ENCODE results near the gene KCNQ4.

KCNQ4 gene

DNA sequence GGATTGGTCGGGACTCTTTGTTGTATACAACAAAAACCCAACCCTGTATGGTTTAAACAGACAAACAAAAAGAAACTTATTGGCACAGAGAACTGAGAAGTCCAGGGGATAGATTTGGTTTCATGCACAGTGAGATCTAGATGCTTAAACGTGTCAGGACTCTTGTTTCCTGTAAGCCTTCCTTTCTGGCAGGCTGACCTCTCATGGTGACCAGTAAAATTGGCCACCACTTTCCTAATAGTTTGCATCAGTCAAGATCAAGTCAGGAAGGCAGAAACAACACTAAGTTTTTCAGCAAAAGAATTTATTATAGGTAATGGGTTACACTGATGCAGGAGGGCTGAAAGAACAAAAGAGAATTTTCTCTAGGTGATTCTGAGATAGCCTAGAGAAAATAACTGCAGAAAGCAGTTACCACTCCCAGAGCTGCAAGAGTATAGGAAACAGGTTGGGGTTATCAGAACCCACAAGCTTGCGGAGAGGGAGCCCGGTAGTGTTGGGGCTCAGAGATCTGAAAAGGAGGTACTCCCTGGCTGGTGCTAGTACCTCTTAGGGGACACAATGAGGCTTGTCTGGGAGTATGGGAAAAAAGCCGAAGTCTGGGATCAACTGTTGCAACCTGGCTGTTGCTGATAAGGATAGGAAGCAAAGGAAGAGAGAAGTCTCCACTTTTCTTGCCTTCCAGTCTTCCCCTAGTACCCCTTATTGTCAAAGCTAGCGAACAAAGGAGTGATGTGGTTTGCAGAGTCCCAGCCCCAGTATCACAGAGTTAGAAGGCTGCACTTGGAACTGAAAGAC is 57.1 kb downstream of the KCNQ4 start:
- DNase-seq (ENCODE audit: low spot score), result no peak
- in situ Hi-C loops (cut with MboI; ENCODE audit: low sequenced_read_pairs, unreplicated experiment), result no loop called here
- TF ChIP-seq, protein P1, sequence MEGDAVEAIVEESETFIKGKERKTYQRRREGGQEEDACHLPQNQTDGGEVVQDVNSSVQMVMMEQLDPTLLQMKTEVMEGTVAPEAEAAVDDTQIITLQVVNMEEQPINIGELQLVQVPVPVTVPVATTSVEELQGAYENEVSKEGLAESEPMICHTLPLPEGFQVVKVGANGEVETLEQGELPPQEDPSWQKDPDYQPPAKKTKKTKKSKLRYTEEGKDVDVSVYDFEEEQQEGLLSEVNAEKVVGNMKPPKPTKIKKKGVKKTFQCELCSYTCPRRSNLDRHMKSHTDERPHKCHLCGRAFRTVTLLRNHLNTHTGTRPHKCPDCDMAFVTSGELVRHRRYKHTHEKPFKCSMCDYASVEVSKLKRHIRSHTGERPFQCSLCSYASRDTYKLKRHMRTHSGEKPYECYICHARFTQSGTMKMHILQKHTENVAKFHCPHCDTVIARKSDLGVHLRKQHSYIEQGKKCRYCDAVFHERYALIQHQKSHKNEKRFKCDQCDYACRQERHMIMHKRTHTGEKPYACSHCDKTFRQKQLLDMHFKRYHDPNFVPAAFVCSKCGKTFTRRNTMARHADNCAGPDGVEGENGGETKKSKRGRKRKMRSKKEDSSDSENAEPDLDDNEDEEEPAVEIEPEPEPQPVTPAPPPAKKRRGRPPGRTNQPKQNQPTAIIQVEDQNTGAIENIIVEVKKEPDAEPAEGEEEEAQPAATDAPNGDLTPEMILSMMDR (IDR thresholded peaks at IDR 0.05; ENCODE audit: borderline replicate concordance, control extremely low read depth, extremely low read depth, insufficient read depth, missing control alignments), result no peak

DNA sequence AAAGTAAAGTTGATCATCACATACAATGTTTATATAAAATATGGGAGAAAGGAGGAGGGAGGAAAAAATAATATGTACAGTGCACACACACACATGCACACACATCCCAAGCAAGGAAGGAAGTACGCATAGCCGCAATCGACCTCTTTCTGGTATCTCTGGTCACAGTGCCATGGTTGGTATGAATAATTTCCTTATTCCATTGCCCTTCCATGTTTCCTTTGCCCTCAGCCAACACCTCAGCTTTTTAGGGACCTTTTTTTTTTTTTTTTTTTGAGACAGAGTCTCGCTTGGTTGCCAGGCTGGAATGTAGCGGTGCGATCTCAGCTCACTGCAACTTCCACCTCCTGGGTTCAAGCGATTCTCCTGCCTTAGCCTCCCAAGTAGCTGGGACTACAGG is 58.0 kb downstream of the KCNQ4 start:
- TF ChIP-seq, protein P1 (IDR thresholded peaks at IDR 0.05; ENCODE audit: borderline replicate concordance, control extremely low read depth, extremely low read depth, insufficient read depth, missing control alignments), result no peak
- no peak for DNase-seq (ENCODE audit: low spot score)
- in situ Hi-C loops (cut with MboI; ENCODE audit: low sequenced_read_pairs, unreplicated experiment), result no loop called here

DNA sequence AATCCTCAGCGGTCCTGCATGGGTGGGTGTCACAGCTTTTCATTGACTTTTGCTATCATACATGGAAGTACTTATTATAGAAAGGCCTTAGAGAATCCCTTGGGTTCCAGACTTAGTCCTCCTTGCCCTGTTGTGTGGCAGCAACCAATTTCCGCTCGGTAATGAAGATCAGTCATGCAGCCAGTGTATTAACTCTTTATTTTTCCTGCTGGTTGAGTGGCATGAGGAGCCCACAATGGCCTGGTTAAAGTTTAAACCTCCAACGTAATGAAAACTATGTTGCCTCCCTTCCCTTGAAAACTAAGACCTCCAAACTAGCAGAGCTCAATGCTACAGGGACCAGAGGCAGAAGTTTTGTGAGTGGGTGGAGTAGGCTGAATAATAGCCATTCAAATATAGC is 58.6 kb downstream of the KCNQ4 start:
- in situ Hi-C loops (cut with MboI; ENCODE audit: low sequenced_read_pairs, unreplicated experiment), result no loop called here

DNA sequence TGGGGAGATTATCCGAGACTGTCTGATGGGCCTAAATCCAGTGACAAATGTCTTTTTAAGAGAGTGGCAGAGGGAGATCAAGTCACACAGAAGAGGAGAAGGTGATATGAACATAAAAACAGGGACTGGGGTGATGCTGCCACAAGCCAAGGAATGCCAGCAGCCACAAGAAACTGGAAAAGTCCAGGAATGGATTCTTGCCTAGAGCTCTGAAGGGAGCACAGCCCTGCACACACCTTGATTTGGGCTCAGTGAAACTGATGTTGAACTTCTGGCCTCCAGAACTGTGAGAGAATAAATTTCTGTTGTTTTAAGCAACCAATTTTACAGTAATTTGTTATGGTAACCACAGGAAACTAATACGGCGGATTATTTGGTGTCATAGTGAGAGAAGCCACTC is 59.1 kb downstream of the KCNQ4 start:
- in situ Hi-C loops (cut with MboI; ENCODE audit: low sequenced_read_pairs, unreplicated experiment), result no loop called here
- DNase-seq (ENCODE audit: low spot score), result no peak
- TF ChIP-seq, protein P1 (IDR thresholded peaks at IDR 0.05; ENCODE audit: borderline replicate concordance, control extremely low read depth, extremely low read depth, insufficient read depth, missing control alignments), result no peak

More for the DNA sequence above, 58.6 kb downstream of the KCNQ4 start:
- TF ChIP-seq, protein P1 (IDR thresholded peaks at IDR 0.05; ENCODE audit: borderline replicate concordance, control extremely low read depth, extremely low read depth, insufficient read depth, missing control alignments), result no peak
- DNase-seq (ENCODE audit: low spot score), result no peak

DNA sequence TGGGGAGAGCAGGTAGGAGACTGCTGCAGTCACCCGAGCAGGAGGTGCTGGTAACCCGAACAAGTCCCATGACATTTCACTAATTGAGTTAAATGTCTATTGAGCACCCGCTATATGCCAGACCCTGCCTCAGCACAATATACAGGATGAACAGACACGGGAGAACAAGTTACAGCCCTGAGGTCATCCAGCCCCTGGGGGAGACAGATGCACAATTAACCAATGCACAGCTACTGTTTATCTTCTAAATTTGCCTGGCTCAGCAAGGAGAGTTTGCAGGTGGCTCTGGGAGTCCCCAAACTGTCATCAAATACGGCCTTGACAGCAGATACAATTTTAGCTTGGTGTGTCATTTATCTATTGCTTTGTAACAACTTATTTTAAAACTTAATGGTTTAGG is 60.5 kb downstream of the KCNQ4 start:
- DNase-seq (ENCODE audit: low spot score), result no peak
- TF ChIP-seq, protein P1 (IDR thresholded peaks at IDR 0.05; ENCODE audit: borderline replicate concordance, control extremely low read depth, extremely low read depth, insufficient read depth, missing control alignments), result no peak
- in situ Hi-C loops (cut with MboI; ENCODE audit: low sequenced_read_pairs, unreplicated experiment), result no loop called here

DNA sequence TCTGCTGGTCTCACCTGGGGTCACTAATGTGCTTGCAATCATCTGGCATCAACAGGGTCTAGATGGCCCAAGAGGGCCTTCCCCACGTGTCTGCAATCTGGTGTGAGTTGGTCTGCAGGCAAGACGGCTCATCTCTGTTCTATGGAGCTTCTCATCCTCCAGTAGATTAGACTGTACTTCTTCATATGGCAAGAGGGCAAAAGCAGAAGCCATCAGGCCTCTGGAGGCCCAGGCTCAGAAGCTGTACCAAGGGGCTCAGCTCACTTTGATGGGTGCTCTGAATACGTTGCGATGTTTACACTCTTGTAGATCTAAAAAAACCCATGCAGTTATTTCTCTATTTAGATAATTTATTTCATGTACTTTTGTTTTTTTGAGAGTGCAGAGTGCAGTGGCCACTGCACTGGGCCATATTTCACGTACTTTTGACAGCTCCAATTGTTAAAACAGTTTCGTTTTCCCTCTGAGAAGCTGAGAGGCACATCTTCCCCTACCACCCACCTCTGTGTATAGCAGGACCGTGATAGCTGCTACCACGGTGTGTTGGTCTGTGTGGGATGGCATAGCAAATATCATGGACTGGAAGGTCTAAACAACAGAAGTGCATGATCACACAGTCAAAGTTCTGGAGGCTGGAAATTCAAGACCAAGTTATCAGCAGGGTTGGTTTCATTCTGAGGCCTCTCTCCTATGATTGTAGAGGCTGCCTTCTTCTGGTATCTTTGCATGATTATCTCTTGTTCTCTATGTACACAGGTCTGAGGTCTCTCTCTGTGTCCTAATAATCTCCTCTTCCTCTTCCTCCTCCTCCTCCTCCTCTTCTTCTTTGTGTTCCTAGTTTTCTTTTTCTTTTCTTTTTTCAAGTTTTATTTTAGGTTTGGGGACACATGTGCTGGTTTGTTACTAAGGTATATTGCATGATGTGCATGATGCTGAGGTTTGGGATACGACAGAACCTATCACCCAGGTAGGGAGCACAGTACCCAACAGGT is 61.6 kb downstream of the KCNQ4 start:
- DNase-seq (ENCODE audit: low spot score), result no peak
- TF ChIP-seq, protein P1 (IDR thresholded peaks at IDR 0.05; ENCODE audit: borderline replicate concordance, control extremely low read depth, extremely low read depth, insufficient read depth, missing control alignments), result no peak
- in situ Hi-C loops (cut with MboI; ENCODE audit: low sequenced_read_pairs, unreplicated experiment), result no loop called here

Data from GM13976 (cell line).